CD4-positive, alpha-beta T cell treated with Interleukin-21 for 1 hour (primary cell): ENCODE results near the gene ZIC2.

Source experiments
- DNase-seq: peaks from one replicate; pipeline ENCODE4 v3.0.0-alpha.2; 2020

Gene ZIC2

GRCh38 chr13:99975626-99976025 lies 6.0 kb upstream of the ZIC2 start:
- no peak for DNase-seq

- DNase-seq = no peak
Observed at GRCh38 chr13:99976575-99976974, 5.0 kb upstream of the ZIC2 start.

DNA sequence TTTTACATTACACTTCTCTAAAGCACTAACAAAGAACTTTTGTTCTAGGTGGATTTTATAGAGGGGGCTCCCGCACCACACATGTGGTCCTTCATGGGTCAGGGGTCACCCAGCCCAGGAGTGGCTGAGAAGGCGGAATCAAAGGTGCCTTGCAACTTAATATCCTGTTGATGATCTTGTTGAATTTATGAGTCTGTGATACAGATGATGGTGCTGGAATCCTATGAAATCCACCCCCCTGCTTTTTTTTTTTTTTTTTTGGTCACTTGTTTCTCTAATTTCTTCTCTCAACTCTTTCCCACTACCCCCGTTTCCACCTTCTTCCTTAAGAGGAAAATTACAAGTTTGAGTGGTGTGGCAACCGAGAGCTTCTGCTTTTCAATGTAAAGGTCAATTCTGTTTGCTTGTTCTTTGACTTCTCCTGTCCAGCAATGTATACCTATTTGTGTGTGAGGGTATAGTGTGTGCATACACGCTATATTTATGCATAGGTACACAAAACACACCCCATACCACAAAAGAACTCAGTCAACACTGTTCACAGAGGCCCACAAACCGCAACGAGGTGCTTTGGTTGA lies 4.2 kb upstream of the ZIC2 start:
- DNase-seq = no peak

GRCh38 chr13:99977912-99978798 lies 3.4 kb upstream of the ZIC2 start:
- no peak for DNase-seq

DNA sequence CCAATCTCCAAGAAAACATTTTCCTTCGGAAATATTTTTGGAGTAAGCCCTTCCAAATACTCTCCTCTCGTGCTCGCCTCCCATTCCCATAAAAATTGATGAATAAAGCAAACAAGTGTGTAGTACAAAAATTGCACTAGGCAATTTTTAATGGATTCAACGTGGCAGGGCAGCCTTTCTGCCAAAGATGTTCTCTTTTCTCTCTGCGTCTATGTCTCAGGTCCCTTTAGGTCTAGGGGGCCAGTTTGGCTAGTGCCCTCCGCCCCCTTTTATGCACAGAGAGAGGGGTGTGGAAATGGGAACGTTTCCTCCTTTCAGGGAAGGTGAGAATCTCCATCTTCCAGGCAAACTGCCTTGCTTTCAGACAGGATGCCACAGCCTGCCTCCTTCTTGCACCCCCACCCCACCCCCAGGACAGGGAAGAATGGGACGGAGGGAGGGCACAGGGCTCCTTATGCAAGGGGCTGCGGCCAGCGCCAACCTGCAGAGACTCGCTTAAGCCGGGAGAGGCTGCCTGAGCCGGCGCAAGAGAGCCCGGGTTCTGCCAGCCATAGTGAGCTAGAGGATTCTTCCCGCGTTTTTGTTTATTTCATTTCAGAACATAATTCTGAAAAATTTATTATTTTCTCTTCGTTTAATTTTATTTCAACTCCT lies 2.7 kb upstream of the ZIC2 start:
- no peak for DNase-seq

DNA sequence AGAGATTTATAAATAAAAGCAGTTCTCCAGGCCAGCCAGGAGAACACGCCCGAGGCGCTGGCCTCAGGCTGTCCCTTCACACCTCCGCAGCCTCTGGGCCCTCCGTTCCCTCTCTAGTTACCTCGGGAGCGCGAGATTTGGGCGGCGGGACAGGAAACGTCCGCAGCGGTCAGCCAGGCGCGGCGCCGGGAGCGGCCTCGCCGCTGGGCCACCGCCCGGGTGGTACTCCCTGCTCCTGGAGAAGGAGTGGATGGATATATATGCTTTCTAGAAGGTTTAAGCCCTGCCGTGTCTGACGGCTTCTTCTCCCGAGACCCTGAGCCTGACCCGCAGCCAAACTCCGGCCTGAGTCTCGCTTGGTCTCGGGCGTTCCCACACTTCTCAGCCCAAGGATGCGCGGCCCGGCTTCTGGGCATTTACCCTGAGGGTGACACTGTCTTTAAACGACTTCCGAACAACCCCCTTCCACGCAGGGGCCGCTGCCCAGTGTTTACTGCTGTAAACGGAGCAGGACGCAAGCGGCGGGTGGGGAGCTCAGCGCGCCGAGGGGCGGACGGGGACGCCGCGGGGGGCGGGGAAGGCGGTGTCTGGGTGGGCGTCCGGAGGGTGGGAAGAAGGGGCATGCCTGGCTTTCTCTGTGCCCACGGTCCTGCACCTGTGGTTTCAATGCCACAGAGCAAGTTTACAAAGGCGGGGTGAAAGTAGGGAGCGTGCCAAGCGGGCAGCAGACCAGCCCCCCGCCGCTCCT lies 2.0 kb upstream of the ZIC2 start:
- no peak for DNase-seq

- peak; percentile 55 for DNase-seq
Observed at GRCh38 chr13:99980201-99980823, 1.3 kb upstream of the ZIC2 start.

DNA sequence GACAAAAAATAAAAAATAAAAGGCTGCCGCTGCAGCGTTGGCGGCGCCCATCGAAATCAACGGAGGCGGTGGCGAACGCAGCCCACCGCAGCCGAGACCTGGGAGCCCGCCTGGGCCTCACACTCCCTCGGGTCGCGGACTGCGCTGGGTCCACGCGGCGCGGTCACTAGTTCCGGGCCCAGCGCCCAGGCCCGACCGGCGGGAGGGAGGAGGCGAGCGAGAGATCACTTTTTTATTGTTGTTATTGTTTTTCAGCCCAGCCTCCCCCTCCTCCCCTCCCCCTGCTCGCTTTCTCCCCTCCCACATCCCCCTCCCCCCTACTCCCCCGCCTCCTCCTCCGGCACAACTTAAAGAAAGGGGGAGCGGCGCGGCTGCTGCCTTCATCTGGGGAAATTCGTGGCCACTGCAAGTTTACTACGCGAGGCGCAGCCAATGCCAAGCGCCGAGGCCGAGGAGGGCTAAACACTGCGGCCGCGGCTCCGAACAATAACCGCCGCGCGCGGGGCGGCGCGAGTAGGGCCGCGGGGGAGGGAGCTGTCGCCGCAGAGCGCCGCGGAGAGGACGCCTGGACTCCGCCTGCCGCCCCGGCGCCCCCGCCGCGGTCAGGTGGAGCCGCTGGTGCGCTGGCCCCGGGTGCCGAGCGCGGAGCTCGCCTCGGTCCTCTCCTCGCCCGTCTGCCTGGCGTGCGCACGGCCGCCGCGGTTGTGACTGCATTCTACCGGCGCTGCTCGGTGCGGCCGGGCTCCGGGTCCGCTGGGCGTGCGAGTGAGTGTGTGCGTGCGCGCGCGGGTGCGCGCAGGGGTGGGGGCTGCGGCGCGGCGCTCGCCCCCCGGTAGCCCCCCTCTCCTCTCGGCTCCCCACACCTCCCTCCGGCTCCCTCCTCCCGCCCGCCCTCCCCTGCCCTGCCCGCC lies 505 bp upstream of the ZIC2 start:
- no peak for DNase-seq

DNA sequence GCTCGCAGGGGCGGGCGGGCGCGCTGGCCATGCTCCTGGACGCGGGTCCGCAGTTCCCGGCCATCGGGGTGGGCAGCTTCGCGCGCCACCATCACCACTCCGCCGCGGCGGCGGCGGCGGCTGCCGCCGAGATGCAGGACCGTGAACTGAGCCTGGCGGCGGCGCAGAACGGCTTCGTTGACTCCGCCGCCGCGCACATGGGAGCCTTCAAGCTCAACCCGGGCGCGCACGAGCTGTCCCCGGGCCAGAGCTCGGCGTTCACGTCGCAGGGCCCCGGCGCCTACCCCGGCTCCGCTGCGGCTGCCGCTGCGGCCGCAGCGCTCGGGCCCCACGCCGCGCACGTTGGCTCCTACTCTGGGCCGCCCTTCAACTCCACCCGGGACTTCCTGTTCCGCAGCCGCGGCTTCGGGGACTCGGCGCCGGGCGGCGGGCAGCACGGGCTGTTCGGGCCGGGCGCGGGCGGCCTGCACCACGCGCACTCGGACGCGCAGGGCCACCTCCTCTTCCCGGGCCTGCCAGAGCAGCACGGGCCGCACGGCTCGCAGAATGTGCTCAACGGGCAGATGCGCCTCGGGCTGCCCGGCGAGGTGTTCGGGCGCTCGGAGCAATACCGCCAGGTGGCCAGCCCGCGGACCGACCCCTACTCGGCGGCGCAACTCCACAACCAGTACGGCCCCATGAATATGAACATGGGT lies 599 bp downstream of the ZIC2 start:
- no peak for DNase-seq

- DNase-seq = no peak
Observed at GRCh38 chr13:99982731-99983498, 1.3 kb downstream of the ZIC2 start.

DNA sequence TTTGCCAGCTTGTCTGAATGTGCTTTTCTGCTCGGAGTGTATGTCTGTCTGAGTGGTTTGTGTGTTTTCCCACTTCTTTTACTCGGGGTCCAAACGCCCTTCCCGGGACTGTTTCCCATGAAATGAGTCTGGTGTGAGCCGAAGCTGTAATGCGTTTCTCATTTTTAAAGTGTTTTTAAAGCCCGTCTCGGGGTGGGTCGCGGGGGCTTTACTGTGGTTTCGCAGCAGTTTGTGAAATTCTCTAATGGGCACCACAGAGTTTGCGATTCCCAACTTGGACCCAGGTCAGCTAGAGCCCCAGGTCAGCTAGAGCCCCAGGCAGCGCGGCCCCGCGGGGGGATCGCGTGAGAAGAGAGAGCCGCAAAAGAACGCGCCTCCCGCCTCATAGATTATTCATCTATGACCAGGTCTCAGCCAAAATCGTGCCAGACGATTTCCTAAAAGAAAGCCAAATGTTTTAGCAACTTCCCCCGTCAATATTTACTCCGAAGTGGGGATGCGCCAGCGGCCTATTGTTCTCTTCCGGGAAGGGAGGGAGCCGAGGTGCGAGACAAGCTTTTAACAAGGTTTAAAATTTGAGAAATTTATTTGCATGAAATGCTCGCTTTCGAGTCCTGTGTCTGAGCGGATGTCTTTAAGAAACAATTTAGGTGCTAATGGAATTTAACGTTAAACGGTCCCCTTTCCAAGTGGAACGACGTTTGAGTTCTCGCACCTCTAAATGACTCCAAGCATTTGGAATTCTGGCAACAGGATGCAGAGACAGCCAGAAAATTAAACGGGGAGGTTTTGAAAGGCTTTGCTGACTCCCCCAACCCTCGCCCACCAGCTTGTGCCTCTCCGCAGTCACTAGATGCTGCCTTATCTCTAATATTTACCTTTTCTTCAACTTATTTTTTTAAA lies 2.2 kb downstream of the ZIC2 start:
- no peak for DNase-seq

- no peak for DNase-seq
Observed at GRCh38 chr13:99984461-99985240, 3.1 kb downstream of the ZIC2 start.

DNA sequence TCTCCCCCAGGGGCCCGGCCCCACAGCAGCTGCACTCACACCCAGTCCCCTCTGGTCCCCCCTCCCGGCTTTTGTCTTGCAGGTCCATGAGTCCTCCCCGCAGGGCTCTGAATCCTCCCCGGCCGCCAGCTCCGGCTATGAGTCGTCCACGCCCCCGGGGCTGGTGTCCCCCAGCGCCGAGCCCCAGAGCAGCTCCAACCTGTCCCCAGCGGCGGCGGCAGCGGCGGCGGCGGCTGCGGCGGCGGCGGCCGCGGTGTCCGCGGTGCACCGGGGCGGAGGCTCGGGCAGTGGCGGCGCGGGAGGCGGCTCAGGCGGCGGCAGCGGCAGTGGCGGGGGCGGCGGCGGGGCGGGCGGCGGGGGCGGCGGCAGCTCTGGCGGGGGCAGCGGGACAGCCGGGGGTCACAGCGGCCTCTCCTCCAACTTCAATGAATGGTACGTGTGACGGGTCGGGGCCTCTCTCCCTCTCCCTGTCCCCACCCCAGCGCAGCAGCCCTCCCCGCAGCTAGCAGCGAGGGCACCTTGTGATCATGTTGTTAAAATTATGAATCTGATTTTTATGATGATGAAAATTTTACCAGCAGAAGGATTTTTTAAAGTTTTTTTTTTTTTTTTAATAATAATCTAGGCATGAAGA lies 3.8 kb downstream of the ZIC2 start:
- DNase-seq = no peak

DNA sequence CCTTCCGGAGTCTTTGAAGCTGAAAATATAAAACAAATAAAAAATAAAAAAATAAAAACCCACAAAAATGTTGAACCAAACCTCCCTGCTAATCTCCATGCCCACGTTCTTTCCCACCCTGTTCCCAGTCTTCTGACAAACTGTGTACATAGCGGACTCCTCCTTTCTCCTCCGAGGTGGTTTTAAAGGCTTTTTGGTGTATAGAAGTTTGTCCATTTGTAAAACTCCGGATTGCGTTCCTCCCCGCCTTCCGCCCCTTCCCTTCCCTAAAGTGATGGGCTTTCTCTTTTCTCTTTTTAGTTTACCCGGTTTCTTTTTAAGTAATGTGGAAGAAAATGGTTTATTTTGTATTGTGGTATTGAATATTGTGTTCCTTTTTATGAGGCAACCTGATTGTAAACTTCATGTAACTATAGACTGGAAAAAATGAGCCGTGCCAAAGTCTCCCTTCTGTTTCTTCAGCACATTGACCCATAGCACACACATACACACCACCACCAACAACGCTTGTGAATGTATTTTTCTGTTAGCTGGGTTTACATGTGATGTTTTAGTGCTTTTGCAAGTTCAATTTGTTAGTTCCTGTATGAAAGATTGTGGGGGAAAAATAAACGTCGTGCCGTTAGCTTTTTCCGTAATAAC lies 4.4 kb downstream of the ZIC2 start:
- DNase-seq = no peak

GRCh38 chr13:99986741-99987140 lies 5.2 kb downstream of the ZIC2 start:
- no peak for DNase-seq

DNA sequence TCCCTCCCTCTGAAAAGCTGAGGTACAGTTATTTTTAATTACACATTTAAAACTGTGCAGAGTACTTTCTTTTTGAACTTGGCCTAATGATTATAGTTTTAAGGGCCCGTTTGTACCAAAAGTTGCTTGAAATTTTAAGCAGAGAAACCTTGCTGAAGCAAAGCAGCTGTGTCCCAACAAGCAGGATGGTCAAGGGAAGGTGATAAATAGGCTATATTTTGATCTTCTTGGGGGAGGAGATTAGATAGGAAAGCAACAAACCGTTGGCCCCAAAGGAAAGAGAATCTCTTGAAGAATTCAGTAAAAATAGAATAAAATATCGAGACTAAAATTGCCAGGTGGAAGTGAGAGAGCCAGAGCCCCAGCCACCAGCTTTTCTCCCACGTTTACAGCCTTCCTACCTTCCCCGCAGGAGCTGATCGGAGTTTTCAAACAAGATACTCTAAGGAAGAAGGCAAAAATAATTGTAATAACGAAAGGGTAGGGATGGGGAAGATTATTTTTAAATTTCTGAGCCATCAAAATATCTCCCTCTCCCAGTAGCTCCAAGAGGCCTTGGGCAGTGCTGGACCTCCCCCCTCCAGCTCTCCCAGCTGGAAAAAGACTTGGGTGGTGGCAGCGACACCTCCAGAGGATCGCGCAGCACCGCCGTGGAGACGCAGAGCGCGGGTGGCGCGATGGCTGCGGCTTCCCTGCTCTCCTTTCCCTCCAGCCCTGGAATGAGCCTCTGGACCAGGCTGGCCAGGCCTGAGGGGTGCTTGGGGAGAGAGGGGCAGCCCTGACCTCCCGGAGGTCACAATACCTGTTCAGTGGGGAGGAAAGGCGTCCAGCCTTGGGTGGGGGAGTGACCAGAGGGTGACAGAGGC lies 5.8 kb downstream of the ZIC2 start:
- no peak for DNase-seq
